ENCODE measurements around the gene SHOX.

GRCh38 chrX:643241-643595 is 12.6 kb downstream of the SHOX start:
- TF ChIP-seq CTCF (conservative IDR thresholded peaks at IDR 0.05 in 1 of 2, IDR thresholded peaks at IDR 0.05 in 1 of 2; ENCODE audit: low read depth in 1 of 2, low read length in 2 of 2): no peak
- no peak for TF ChIP-seq EZH2 (IDR thresholded peaks at IDR 0.05; ENCODE audit: low read length, missing control alignments)

Data from fibroblast of lung (primary cell).